ENCODE measurements around the gene NRG3. TPM values are rescaled to one million over a fixed set of nuclear protein-coding genes. Genes with fewer than 3 reads are reported as not detected.

Gene NRG3
- total and polyA plus RNA-seq, 2 of the 4 experiments (the other 2 are of a cell fraction), result not detected

GRCh38 chr10:82377608-82378007 is 502.6 kb downstream of the NRG3 start:
- Histone ChIP-seq H3K18ac (ENCODE audit: low read depth, low read length) (no peak overlapping the region), H3K27me3 (ENCODE audit: control insufficient read depth, insufficient read depth, low read length) (no peaks in the 10 kb centered on the region), H2BK15ac (ENCODE audit: low read depth, low read length) (no peak overlapping the region), H3K23ac (ENCODE audit: low read depth, low read length) (no peak overlapping the region), H3K9me3 (ENCODE audit: control insufficient read depth, insufficient read depth, low read length) (peaks cover 12% of the 10 kb centered on the region), H3K56ac (ENCODE audit: extremely low read depth, insufficient read depth, low read length) (no peak overlapping the region), H2AK9ac (replicated peaks; ENCODE audit: low read depth, low read length, poor library complexity) (no peak overlapping the region), H3K14ac (replicated peaks; ENCODE audit: low read depth, low read length) (no peak overlapping the region), H2AFZ (replicated peaks; ENCODE audit: low read length, poor library complexity) (no peak overlapping the region), H2BK120ac (ENCODE audit: low read depth, low read length) (no peak overlapping the region), H3K79me1 (ENCODE audit: low read depth in 1 of 2, low read length in 2 of 2) (no peaks in the 10 kb centered on the region), H3K9me1 (ENCODE audit: insufficient read depth, low read length) (no peaks in the 10 kb centered on the region), H3K4me2 (ENCODE audit: low read depth, low read length) (no peak overlapping the region), H2BK20ac (ENCODE audit: low read depth, low read length) (no peak overlapping the region), H3K36me3 (ENCODE audit: control insufficient read depth, insufficient read depth, low read length) (no peaks in the 10 kb centered on the region), H3K4me1 (ENCODE audit: control insufficient read depth, insufficient read depth, low read length) (no peaks in the 10 kb centered on the region), H2BK5ac (ENCODE audit: low read depth, low read length, poor library complexity, severe bottlenecking) (no peak overlapping the region), H3K4ac (ENCODE audit: low read depth, low read length) (no peak overlapping the region), H4K20me1 (ENCODE audit: insufficient read depth, low read length) (no peaks in the 10 kb centered on the region), H3K9ac (ENCODE audit: low read depth, low read length) (no peak overlapping the region), H4K91ac (ENCODE audit: insufficient read depth, low read depth, low read length) (no peak overlapping the region), H4K8ac (ENCODE audit: low read depth in 2 of 2, low read length in 2 of 2) (no peak overlapping the region), H3K27ac (ENCODE audit: insufficient read depth, low read length) (no peak overlapping the region), H4K5ac (ENCODE audit: low read depth, low read length) (no peak overlapping the region), H2AK5ac (ENCODE audit: low read depth, low read length) (no peak overlapping the region), H3K4me3 (ENCODE audit: insufficient read depth, low read depth, low read length) (no peak overlapping the region)
- TF ChIP-seq, protein P1, sequence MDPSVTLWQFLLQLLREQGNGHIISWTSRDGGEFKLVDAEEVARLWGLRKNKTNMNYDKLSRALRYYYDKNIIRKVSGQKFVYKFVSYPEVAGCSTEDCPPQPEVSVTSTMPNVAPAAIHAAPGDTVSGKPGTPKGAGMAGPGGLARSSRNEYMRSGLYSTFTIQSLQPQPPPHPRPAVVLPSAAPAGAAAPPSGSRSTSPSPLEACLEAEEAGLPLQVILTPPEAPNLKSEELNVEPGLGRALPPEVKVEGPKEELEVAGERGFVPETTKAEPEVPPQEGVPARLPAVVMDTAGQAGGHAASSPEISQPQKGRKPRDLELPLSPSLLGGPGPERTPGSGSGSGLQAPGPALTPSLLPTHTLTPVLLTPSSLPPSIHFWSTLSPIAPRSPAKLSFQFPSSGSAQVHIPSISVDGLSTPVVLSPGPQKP (IDR thresholded peaks at IDR 0.05; ENCODE audit: borderline replicate concordance, low read depth, low read length), result no peak
- POLR2A ChIA-PET (ENCODE audit: unreplicated experiment), result no interaction called here
- no peak for DNase-seq
- CTCF ChIA-PET, result no interaction called here
- no TSS peak for BruUV-seq (replicated peaks)
- no peak for ATAC-seq (ENCODE audit: low read depth)
- dilution Hi-C loops (cut with HindIII; ENCODE audit: low sequenced_read_pairs, unreplicated experiment) (no loop called here), intact Hi-C loops (cut with micrococcal nuclease) (no loop called here), in situ Hi-C loops (cut with MboI; ENCODE audit: low sequenced_read_pairs) (no loop called here)
- no CpG with 5 or more reads among the region's 4 CpGs for WGBS, 2 experiments (ENCODE audit: extremely low coverage in 2 of 2, insufficient read length in 1 of 2)

Data from IMR-90 (cell line).